H1 (cell line): ENCODE data around the gene TOP2B. TPM values are rescaled to one million over a fixed set of nuclear protein-coding genes. Genes with fewer than 3 reads are reported as not detected.

Experiments
- CTCF ChIA-PET: fragments of 300-600 bp; sonication (Branson Sonifier 250); formaldehyde crosslinking; loops from one replicate; lab custom pipeline; 2021; ENCODE audit not compliant: partially characterized antibody; lab: Charles Lee
- POLR2A ChIA-PET: fragments of 300-600 bp; sonication (Branson Sonifier 250); formaldehyde crosslinking; loops from one replicate; lab custom pipeline; 2021; ENCODE audit warnings: inconsistent platforms; ENCODE audit not compliant: partially characterized antibody; lab: Charles Lee
- DNase-seq, 2 experiments: peaks; one replicate each; pipeline versions ENCODE4 v3.0.0 to v3.0.0-alpha.2; 2010 to 2022; ENCODE audit warnings: low spot score in 2 of 2, low read depth in 1 of 2, mixed read lengths in 1 of 2
- FAIRE-seq: peaks from 2 replicates; lab custom pipeline; 2011; peaks lifted over from hg19 to GRCh38; lab: Jason Lieb, UNC
- H2AFZ ChIP-seq: 2 replicates; pipeline ENCODE4 v1.8.1; 2012; ENCODE audit warnings: low read length, inconsistent platforms
- H2AK5ac ChIP-seq: 2 replicates; pipeline ENCODE4 v1.6.1; 2013; ENCODE audit warnings: low read depth, low read length
- H2BK120ac ChIP-seq: replicated peaks from 2 replicates; pipeline ENCODE3; 2013; ENCODE audit warnings: low read depth, low read length, inconsistent platforms
- H2BK12ac ChIP-seq: 2 replicates; pipeline ENCODE4 v1.6.1; 2013; ENCODE audit warnings: low read depth, low read length
- H2BK15ac ChIP-seq: 2 replicates; pipeline ENCODE4 v1.6.1; 2013; ENCODE audit warnings: low read length
- H2BK20ac ChIP-seq: 2 replicates; pipeline ENCODE4 v1.6.1; 2013; ENCODE audit warnings: low read length
- H2BK5ac ChIP-seq: 2 replicates; pipeline ENCODE4 v1.6.1; 2013; ENCODE audit warnings: low read depth, low read length
- H3K14ac ChIP-seq: 2 replicates; pipeline ENCODE4 v1.6.1; 2013; ENCODE audit warnings: inconsistent platforms; ENCODE audit not compliant: insufficient read length
- H3K18ac ChIP-seq: 2 replicates; pipeline ENCODE4 v1.6.1; 2013; ENCODE audit warnings: low read length; ENCODE audit errors: extremely low read depth
- H3K23ac ChIP-seq: 2 replicates; pipeline ENCODE4 v1.6.1; 2013; ENCODE audit warnings: inconsistent platforms; ENCODE audit not compliant: insufficient read length
- H3K23me2 ChIP-seq: 2 replicates; pipeline ENCODE4 v1.6.1; 2013; ENCODE audit warnings: low read depth, low read length
- H3K27ac ChIP-seq: 2 replicates; pipeline ENCODE4 v1.6.1; 2011; ENCODE audit warnings: low read depth, low read length, inconsistent platforms
- H3K27me3 ChIP-seq, 4 experiments: replicated peaks in 1 of 4; 1 replicate in 1 of 4; 2 replicates in 3 of 4; pipeline versions ENCODE4 v1.6.1 to v1.8.1; 2011 to 2013; ENCODE audit warnings: low read length in 3 of 4, mild to moderate bottlenecking in 3 of 4, inconsistent platforms in 2 of 4, mixed read lengths in 2 of 4, moderate library complexity in 1 of 4; ENCODE audit not compliant: control insufficient read depth in 3 of 4, insufficient read depth in 3 of 4; ENCODE audit errors: extremely low read depth in 1 of 4
- H3K36me3 ChIP-seq, 4 experiments: 2 replicates each; pipeline versions ENCODE4 v1.6.1 to v1.8.1; 2011 to 2013; ENCODE audit warnings: mild to moderate bottlenecking in 4 of 4, low read length in 3 of 4, moderate library complexity in 2 of 4, control low read depth in 1 of 4, inconsistent platforms in 1 of 4; ENCODE audit not compliant: insufficient read depth in 4 of 4, control insufficient read depth in 2 of 4
- H3K4ac ChIP-seq: replicated peaks from 2 replicates; pipeline ENCODE3; 2013; ENCODE audit warnings: low read length, low read depth, mixed read lengths, inconsistent platforms; ENCODE audit not compliant: insufficient read length
- H3K4me1 ChIP-seq, 4 experiments: replicated peaks in 1 of 4; 1 replicate in 1 of 4; 2 replicates in 3 of 4; pipeline versions ENCODE4 v1.6.1 to v1.8.1; 2011 to 2013; ENCODE audit warnings: low read length in 3 of 4, inconsistent platforms in 2 of 4, mixed read lengths in 1 of 4; ENCODE audit not compliant: insufficient read depth in 4 of 4, control insufficient read depth in 3 of 4
- H3K4me2 ChIP-seq, 2 experiments: 2 replicates each; pipeline versions ENCODE4 v1.6.1 to v1.8.1; 2011 to 2013; ENCODE audit warnings: low read depth in 2 of 2, low read length in 2 of 2, control low read depth in 1 of 2, inconsistent platforms in 1 of 2, mild to moderate bottlenecking in 1 of 2; ENCODE audit not compliant: insufficient read depth in 1 of 2
- H3K4me3 ChIP-seq, 4 experiments: fragments of 200-600, 300-600 bp in 1 of 4; sonication (generic), shearing (Covaris generic), sonication (Bioruptor Twin) in 1 of 4; 2 replicates each; pipeline versions ENCODE4 v1.5.1 to v1.8.1; 2011 to 2016; ENCODE audit warnings: low read length in 4 of 4, low read depth in 3 of 4, control low read depth in 2 of 4, inconsistent platforms in 2 of 4, mild to moderate bottlenecking in 2 of 4, mixed read lengths in 1 of 4, moderate library complexity in 1 of 4; ENCODE audit not compliant: insufficient read depth in 2 of 4; ENCODE audit errors: extremely low read depth in 1 of 4
- H3K56ac ChIP-seq: replicated peaks from 2 replicates; pipeline ENCODE3; 2013; ENCODE audit warnings: low read depth, mild to moderate bottlenecking, mixed read lengths, low read length, inconsistent platforms; ENCODE audit not compliant: insufficient read length
- H3K79me1 ChIP-seq: 2 replicates; pipeline ENCODE4 v1.6.1; 2013; ENCODE audit warnings: low read depth, low read length, control low read depth
- H3K79me2 ChIP-seq, 2 experiments: 2 replicates each; pipeline versions ENCODE4 v1.6.1 to v1.8.1; 2012 to 2013; ENCODE audit warnings: low read length in 2 of 2, mild to moderate bottlenecking in 2 of 2, inconsistent platforms in 1 of 2; ENCODE audit not compliant: insufficient read depth in 2 of 2, control insufficient read depth in 1 of 2
- H3K9ac ChIP-seq, 4 experiments: replicated peaks in 1 of 4; 1 replicate in 1 of 4; 2 replicates in 3 of 4; pipeline versions ENCODE4 v1.6.1 to v1.8.1; 2011 to 2013; ENCODE audit warnings: low read depth in 3 of 4, low read length in 3 of 4, control low read depth in 2 of 4, mild to moderate bottlenecking in 2 of 4, moderate library complexity in 2 of 4, inconsistent platforms in 1 of 4; ENCODE audit errors: extremely low read depth in 1 of 4
- H3K9me3 ChIP-seq, 2 experiments: 2 replicates each; pipeline versions ENCODE4 v1.6.1 to v1.8.1; 2012 to 2013; ENCODE audit warnings: mild to moderate bottlenecking in 2 of 2, moderate library complexity in 2 of 2, control low read depth in 1 of 2, inconsistent platforms in 1 of 2, low read depth in 1 of 2, low read length in 1 of 2, mixed read lengths in 1 of 2; ENCODE audit not compliant: insufficient read depth in 2 of 2
- H4K20me1 ChIP-seq, 2 experiments: replicated peaks in 1 of 2; 2 replicates each; pipeline versions ENCODE3 to v1.8.1; 2011 to 2013; ENCODE audit warnings: inconsistent platforms in 2 of 2, low read length in 2 of 2, mild to moderate bottlenecking in 1 of 2; ENCODE audit not compliant: insufficient read depth in 2 of 2, control insufficient read depth in 1 of 2
- H4K5ac ChIP-seq: 2 replicates; pipeline ENCODE4 v1.6.1; 2013; ENCODE audit warnings: low read length, low read depth, mixed read lengths, inconsistent platforms; ENCODE audit not compliant: insufficient read length
- H4K8ac ChIP-seq: 2 replicates; pipeline ENCODE4 v1.8.0; 2013; ENCODE audit warnings: mild to moderate bottlenecking, moderate library complexity, low read length, inconsistent platforms; ENCODE audit not compliant: insufficient read depth; ENCODE audit errors: extremely low read depth
- H4K91ac ChIP-seq: replicated peaks from 2 replicates; pipeline ENCODE3; 2013; ENCODE audit warnings: low read length, mixed read lengths, inconsistent platforms; ENCODE audit not compliant: insufficient read length
- JUN ChIP-seq: IDR thresholded peaks from 2 replicates; pipeline ENCODE4 v1.6.1; 2011; ENCODE audit warnings: low read depth, mild to moderate bottlenecking, improper control_type of control experiment, low read length
- POLR2A ChIP-seq, 2 experiments: IDR thresholded peaks; 1 replicate in 1 of 2; 2 replicates in 1 of 2; pipeline ENCODE4 v1.6.1; 2011; ENCODE audit warnings: low read depth in 2 of 2, low read length in 2 of 2, mild to moderate bottlenecking in 2 of 2; ENCODE audit errors: control extremely low read depth in 1 of 2
- POU5F1 ChIP-seq: IDR thresholded peaks from 2 replicates; pipeline ENCODE4 v1.6.1; 2011; ENCODE audit warnings: low read depth, mild to moderate bottlenecking, low read length, moderate library complexity
- TEAD4 ChIP-seq: IDR thresholded peaks from 2 replicates; pipeline ENCODE4 v1.6.1; 2012; ENCODE audit warnings: low read depth, low read length, inconsistent platforms, mixed read lengths
- WGBS, 2 experiments: shearing (Covaris generic) in 1 of 2; methylation state at CpG; one replicate each; pipeline versions ENCODE4 v1.1.6 to v1.1.7; 2013 to 2015; ENCODE audit warnings: low lambda C conversion rate in 2 of 2, mixed read lengths in 2 of 2, inconsistent platforms in 1 of 2, low coverage in 1 of 2, missing lambda C conversion rate in 1 of 2; ENCODE audit not compliant: insufficient replicate concordance in 2 of 2, insufficient coverage in 1 of 2, insufficient read length in 1 of 2; ENCODE audit errors: extremely low coverage in 1 of 2, missing lambda C conversion rate in 1 of 2; 5-methylcytosine and 5-hydroxymethylcytosine counted together
- polyA plus RNA-seq, 7 experiments: library from polyadenylated mRNA; depleted of rRNA in 3 of 7; stranded (reverse) in 5 of 7; unstranded in 2 of 7; fragments of >200 nt in 5 of 7; fragments of 200-250 nt in 2 of 7; gene quantifications; 1 replicate in 5 of 7; 2 replicates in 1 of 7; 4 replicates in 1 of 7; pipeline versions ENCODE4 v1.2.1 to v1.2.3, GENCODE V29; 2011 to 2013; ENCODE audit warnings: missing spikeins in 2 of 7, mixed read lengths in 2 of 7
- total RNA-seq: library from RNA; stranded (reverse); fragmentation: NEBNext Ultra II Directional; extraction: Animal tissue kit (Norgen Biotek cat#: 25700); gene quantifications from 2 replicates; pipeline ENCODE4 v1.2.1, GENCODE V29; 2021

The TOP2B gene
- total and polyA plus RNA-seq, 2 of the 8 experiments (the other 6 are each of a cell fraction or from before 2014, with no cell fraction given) = 34.9 to 206 TPM

DNA sequence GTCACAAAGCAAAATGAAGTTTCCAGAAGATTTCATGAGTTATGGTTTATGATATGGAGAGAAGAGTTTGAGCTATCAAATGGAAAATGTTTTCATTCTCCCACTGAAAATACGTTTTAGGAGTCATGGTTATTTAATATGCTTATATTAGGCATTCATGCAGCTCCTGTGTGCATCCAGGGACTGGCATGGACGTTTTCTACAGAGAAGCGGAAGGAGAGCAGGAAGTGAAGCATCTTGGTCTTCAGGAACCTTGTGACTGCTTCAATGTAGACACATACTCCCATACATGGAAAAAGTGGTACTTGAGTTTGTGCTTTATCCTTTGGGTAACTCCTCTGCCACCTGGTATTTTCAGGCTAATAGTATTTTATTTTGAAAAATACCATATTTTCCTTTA lies 43.3 kb upstream of the TOP2B start:
- Histone ChIP-seq H3K56ac (no peak overlapping the region), H3K79me1 (no peaks in the 10 kb centered on the region), H3K23me2 (no peaks in the 10 kb centered on the region), H2AFZ (no peak overlapping the region), H3K36me3 (no peaks in the 10 kb centered on the region), H3K27me3 (no peaks in the 10 kb centered on the region), H3K23ac (no peak overlapping the region), H3K4me3 (no peak overlapping the region), H3K14ac (no peak overlapping the region), H3K4ac (no peak overlapping the region), H2BK12ac (no peak overlapping the region), H3K18ac (no peak overlapping the region), H4K20me1 (no peaks in the 10 kb centered on the region), H3K27ac (no peak overlapping the region), H3K4me1 (no peaks in the 10 kb centered on the region), H2BK5ac (no peak overlapping the region), H4K91ac (no peak overlapping the region), H4K8ac (no peak overlapping the region), H2BK20ac (no peak overlapping the region), H4K5ac (no peak overlapping the region), H2BK15ac (no peak overlapping the region), H2BK120ac (no peak overlapping the region), H3K9me3 (no peaks in the 10 kb centered on the region), H3K79me2 (no peaks in the 10 kb centered on the region), H3K9ac (no peak overlapping the region), H2AK5ac (no peak overlapping the region), H3K4me2 (no peak overlapping the region)
- 86% methylated on average over 3 of the region's 3 CpGs; no CpG with 5 or more reads in 1 of the 2 experiments for WGBS, 2 experiments
- no peak for FAIRE-seq
- DNase-seq = no peak
- ChIA-PET CTCF (no interaction called here), POLR2A (no interaction called here)
- TF ChIP-seq JUN (no peak), POLR2A (IDR thresholded peaks at IDR 0.05; ENCODE audit: control extremely low read depth in 1 of 2, low read depth in 2 of 2, low read length in 2 of 2) (no peak), POU5F1 (no peak), TEAD4 (no peak)
